NCI-H2171 (cell line): ENCODE data around the gene SAT1.

ENCODE experiments used
- DNase-seq: peaks from one replicate; lab custom pipeline; 2025; lab: John Stamatoyannopoulos, UW

Gene SAT1

GRCh38 chrX:23811108-23811651 is 28.2 kb downstream of the SAT1 start:
- no peak for DNase-seq

GRCh38 chrX:23811656-23812055 is 28.7 kb downstream of the SAT1 start:
- DNase-seq, result no peak

- DNase-seq, result no peak
Observed at GRCh38 chrX:23813808-23814207, 30.8 kb downstream of the SAT1 start.

GRCh38 chrX:23815376-23815775 is 32.4 kb downstream of the SAT1 start:
- DNase-seq, result no peak

GRCh38 chrX:23816179-23816578 is 33.2 kb downstream of the SAT1 start:
- no peak for DNase-seq

GRCh38 chrX:23817979-23818336 is 35.0 kb downstream of the SAT1 start:
- DNase-seq, result no peak

- DNase-seq, result no peak
Observed at GRCh38 chrX:23819385-23820234, 36.6 kb downstream of the SAT1 start.

GRCh38 chrX:23820235-23820782 is 37.3 kb downstream of the SAT1 start:
- no peak for DNase-seq

- no peak for DNase-seq
Observed at GRCh38 chrX:23821847-23822246, 38.9 kb downstream of the SAT1 start.

GRCh38 chrX:23822397-23822796 is 39.4 kb downstream of the SAT1 start:
- no peak for DNase-seq

- DNase-seq, result no peak
Observed at GRCh38 chrX:23822841-23823240, 39.9 kb downstream of the SAT1 start.

- no peak for DNase-seq
Observed at GRCh38 chrX:23825675-23826074, 42.7 kb downstream of the SAT1 start.

GRCh38 chrX:23826216-23826615 is 43.2 kb downstream of the SAT1 start:
- no peak for DNase-seq

GRCh38 chrX:23826653-23827052 is 43.7 kb downstream of the SAT1 start:
- DNase-seq, result no peak

- DNase-seq, result no peak
Observed at GRCh38 chrX:23828881-23829280, 45.9 kb downstream of the SAT1 start.

- DNase-seq, result no peak
Observed at GRCh38 chrX:23832721-23833120, 49.7 kb downstream of the SAT1 start.
